ENCODE results near the gene C20orf204. TPM values are rescaled to one million over a fixed set of nuclear protein-coding genes. Genes with fewer than 3 reads are reported as not detected.
"Not testable (repeated sequence)": the region's sequence is repeated elsewhere in the genome, so short reads cannot be mapped to it uniquely, and the experiment has no call there.

The C20orf204 gene
- total RNA-seq, 1 donor from 2014 or later = 0.55 TPM

- Histone ChIP-seq H3K4me1 (peaks cover 32% of the 10 kb centered on the region), H3K27ac (replicated peaks) (no peak overlapping the region), H3K36me3 (peaks cover 96% of the 10 kb centered on the region), H3K27me3 (ENCODE audit: low read depth) (no peaks in the 10 kb centered on the region), H3K4me3 (no peak overlapping the region), H3K9me3 (replicated peaks) (no peaks in the 10 kb centered on the region)
- intact Hi-C loops (cut with micrococcal nuclease) = no loop called here
- no peak for DNase-seq
- TF ChIP-seq CTCF (IDR thresholded peaks at IDR 0.05; ENCODE audit: borderline replicate concordance) = no peak
These were observed 29.5 kb upstream of the C20orf204 start for GRCh38 chr20:64006490-64006889.

- H3K9me3 ChIP-seq (replicated peaks) = no peaks in the 10 kb centered on the region
- peaks cover 94% of the 10 kb centered on the region for H3K36me3 ChIP-seq
These were observed 29.1 kb upstream of the C20orf204 start for GRCh38 chr20:64006902-64007301.

GRCh38 chr20:64009811-64010387 is 26.1 kb upstream of the C20orf204 start:
- Histone ChIP-seq H3K27me3 (ENCODE audit: low read depth) (no peaks in the 10 kb centered on the region), H3K4me3 (no peak overlapping the region), H3K4me1 (peaks cover 20% of the 10 kb centered on the region), H3K27ac (replicated peaks) (no peak overlapping the region), H3K9me3 (replicated peaks) (no peaks in the 10 kb centered on the region), H3K36me3 (peaks cover 86% of the 10 kb centered on the region)
- intact Hi-C loops (cut with micrococcal nuclease) = no loop called here
- no peak for TF ChIP-seq CTCF (IDR thresholded peaks at IDR 0.05; ENCODE audit: borderline replicate concordance)
- DNase-seq = no peak

More at GRCh38 chr20:64006902-64007301, 29.1 kb upstream of the C20orf204 start:
- DNase-seq = no peak
- intact Hi-C loops (cut with micrococcal nuclease) = no loop called here
- Histone ChIP-seq H3K4me3 (no peak overlapping the region), H3K27ac (replicated peaks) (no peak overlapping the region), H3K4me1 (peaks cover 32% of the 10 kb centered on the region), H3K27me3 (ENCODE audit: low read depth) (no peaks in the 10 kb centered on the region)
- TF ChIP-seq CTCF (IDR thresholded peaks at IDR 0.05; ENCODE audit: borderline replicate concordance) = no peak

- Histone ChIP-seq H3K36me3 (peaks cover 86% of the 10 kb centered on the region), H3K4me1 (peaks cover 14% of the 10 kb centered on the region), H3K4me3 (no peak overlapping the region), H3K27ac (replicated peaks) (no peak overlapping the region), H3K27me3 (ENCODE audit: low read depth) (no peaks in the 10 kb centered on the region), H3K9me3 (replicated peaks) (no peaks in the 10 kb centered on the region)
- TF ChIP-seq CTCF (IDR thresholded peaks at IDR 0.05; ENCODE audit: borderline replicate concordance) = no peak
- intact Hi-C loops (cut with micrococcal nuclease) = no loop called here
- DNase-seq = no peak
These were observed 25.2 kb upstream of the C20orf204 start for GRCh38 chr20:64010711-64011237.

GRCh38 chr20:64011366-64011779 is 24.6 kb upstream of the C20orf204 start:
- peaks cover 85% of the 10 kb centered on the region for H3K36me3 ChIP-seq
- no peak overlapping the region for H3K27ac ChIP-seq (replicated peaks)

GRCh38 chr20:64012385-64013154 is 23.4 kb upstream of the C20orf204 start:
- H3K27ac ChIP-seq (replicated peaks); H3K9me3 ChIP-seq (replicated peaks); intact Hi-C loops (cut with micrococcal nuclease); H3K4me3 ChIP-seq; DNase-seq; H3K27me3 ChIP-seq (ENCODE audit: low read depth): not testable (repeated sequence)
- Histone ChIP-seq H3K4me1 (peaks cover 12% of the 10 kb centered on the region), H3K36me3 (peaks cover 89% of the 10 kb centered on the region)

More at GRCh38 chr20:64011366-64011779, 24.6 kb upstream of the C20orf204 start:
- TF ChIP-seq CTCF (IDR thresholded peaks at IDR 0.05; ENCODE audit: borderline replicate concordance) = no peak
- H3K4me3 ChIP-seq = no peak overlapping the region
- H3K27me3 ChIP-seq (ENCODE audit: low read depth) = no peaks in the 10 kb centered on the region
- peaks cover 14% of the 10 kb centered on the region for H3K4me1 ChIP-seq
- intact Hi-C loops (cut with micrococcal nuclease) = no loop called here
- DNase-seq = no peak
- no peaks in the 10 kb centered on the region for H3K9me3 ChIP-seq (replicated peaks)
